ENCODE measurements around the gene NDUFC2. TPM values are rescaled to one million over a fixed set of nuclear protein-coding genes. Genes with fewer than 3 reads are reported as not detected.

The NDUFC2 gene
- total and polyA plus RNA-seq, 2 experiments from 2014 or later: 122 to 711 TPM

GRCh38 chr11:78037056-78037455 lies 42.6 kb downstream of the NDUFC2 start:
- Mint-ChIP-seq H3K27me3 (ENCODE audit: insufficient read depth, low read depth, poor library complexity) (peaks cover 4% of the 10 kb centered on the region), H3K27ac (no peak overlapping the region), H3K4me3 (no peak overlapping the region), H3K9me3 (no peaks in the 10 kb centered on the region), H3K4me1 (peaks cover 19% of the 10 kb centered on the region), H3K36me3 (ENCODE audit: low read depth) (no peaks in the 10 kb centered on the region)
- H3K4me3 ChIP-seq: no peak overlapping the region
- DNase-seq (ENCODE audit: low spot score) (no peak), ATAC-seq (no peak)
- no peak overlapping the region for H2AFZ ChIP-seq
- peaks cover 5% of the 10 kb centered on the region; the same call in 1 of the 2 replicates for H3K9me2 ChIP-seq (ENCODE audit: insufficient read depth)
- peaks cover 3% of the 10 kb centered on the region for H3K4me1 ChIP-seq (ENCODE audit: insufficient read depth)
- no peak overlapping the region for H3K4me2 ChIP-seq
- H3F3A ChIP-seq (replicated peaks; ENCODE audit: low read depth): no peaks in the 10 kb centered on the region
- H3K79me2 ChIP-seq (replicated peaks; ENCODE audit: insufficient read depth): no peaks in the 10 kb centered on the region
- H3K27ac ChIP-seq (ENCODE audit: low read depth): no peak overlapping the region
- H3K27me3 ChIP-seq (ENCODE audit: insufficient read depth): no peaks in the 10 kb centered on the region
- no peak for TF ChIP-seq CTCF (conservative IDR thresholded peaks at IDR 0.05; ENCODE audit: low read depth in 2 of 2)
- no peak for TF ChIP-seq ZNF114 (CRISPR knock-in tag; IDR thresholded peaks at IDR 0.05)
- TF ChIP-seq STAT1 (IDR thresholded peaks at IDR 0.05; ENCODE audit: unreplicated experiment): no peak
- TF ChIP-seq POLR2AphosphoS5 (IDR thresholded peaks at IDR 0.05; ENCODE audit: low read depth): no peak
- TF ChIP-seq NANOG (IDR thresholded peaks at IDR 0.05; ENCODE audit: borderline replicate concordance): no peak
- TF ChIP-seq CREB1 (CRISPR knock-in tag; IDR thresholded peaks at IDR 0.05; ENCODE audit: low read depth): no peak
- no peak for TF ChIP-seq EZH2 (IDR thresholded peaks at IDR 0.05; ENCODE audit: low read depth, unreplicated experiment)
- TF ChIP-seq ETS1 (IDR thresholded peaks at IDR 0.05): no peak
- TF ChIP-seq ZNF462 (CRISPR knock-in tag; IDR thresholded peaks at IDR 0.05): no peak
- no peaks in the 10 kb centered on the region for H4K20me1 ChIP-seq (replicated peaks; ENCODE audit: insufficient read depth)
- H3K36me3 ChIP-seq (ENCODE audit: insufficient read depth): no peaks in the 10 kb centered on the region
